ENCODE results near the gene CDYL. TPM values are rescaled to one million over a fixed set of nuclear protein-coding genes. Genes with fewer than 3 reads are reported as not detected.

The CDYL gene
- total RNA-seq, 1 donor, result 48.4 TPM

DNA sequence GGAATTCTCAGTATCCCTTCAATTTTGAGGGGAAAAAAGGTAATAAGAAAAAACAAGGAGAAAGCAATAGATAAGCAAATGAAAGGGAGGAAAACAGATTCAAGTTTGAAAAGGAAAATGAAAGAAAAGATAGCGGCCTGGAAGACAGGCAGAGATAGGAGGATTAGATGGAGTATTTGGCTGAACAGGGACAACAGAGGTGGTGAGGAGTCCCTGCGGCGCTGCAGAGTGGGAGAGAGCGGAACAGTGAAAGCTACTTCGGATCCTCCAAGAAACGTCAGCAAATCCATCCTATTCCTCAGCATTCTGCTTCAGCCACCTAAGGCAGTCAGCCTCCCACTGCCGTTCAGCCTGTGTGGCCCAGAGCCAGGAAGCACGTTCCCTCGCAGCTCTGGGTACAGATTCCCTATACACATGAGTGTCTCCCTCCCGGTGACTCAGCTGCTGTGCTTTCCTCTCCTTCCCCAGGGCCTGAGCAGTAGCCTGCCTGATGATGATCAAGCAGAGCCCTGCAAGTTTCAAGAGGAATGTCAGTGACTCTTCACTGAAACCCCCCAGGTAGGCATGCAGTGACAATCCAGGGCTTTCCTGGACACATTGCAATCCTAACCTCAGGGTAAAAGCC lies 43.4 kb upstream of the CDYL start:
- TF ChIP-seq, protein P1, sequence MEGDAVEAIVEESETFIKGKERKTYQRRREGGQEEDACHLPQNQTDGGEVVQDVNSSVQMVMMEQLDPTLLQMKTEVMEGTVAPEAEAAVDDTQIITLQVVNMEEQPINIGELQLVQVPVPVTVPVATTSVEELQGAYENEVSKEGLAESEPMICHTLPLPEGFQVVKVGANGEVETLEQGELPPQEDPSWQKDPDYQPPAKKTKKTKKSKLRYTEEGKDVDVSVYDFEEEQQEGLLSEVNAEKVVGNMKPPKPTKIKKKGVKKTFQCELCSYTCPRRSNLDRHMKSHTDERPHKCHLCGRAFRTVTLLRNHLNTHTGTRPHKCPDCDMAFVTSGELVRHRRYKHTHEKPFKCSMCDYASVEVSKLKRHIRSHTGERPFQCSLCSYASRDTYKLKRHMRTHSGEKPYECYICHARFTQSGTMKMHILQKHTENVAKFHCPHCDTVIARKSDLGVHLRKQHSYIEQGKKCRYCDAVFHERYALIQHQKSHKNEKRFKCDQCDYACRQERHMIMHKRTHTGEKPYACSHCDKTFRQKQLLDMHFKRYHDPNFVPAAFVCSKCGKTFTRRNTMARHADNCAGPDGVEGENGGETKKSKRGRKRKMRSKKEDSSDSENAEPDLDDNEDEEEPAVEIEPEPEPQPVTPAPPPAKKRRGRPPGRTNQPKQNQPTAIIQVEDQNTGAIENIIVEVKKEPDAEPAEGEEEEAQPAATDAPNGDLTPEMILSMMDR (IDR thresholded peaks at IDR 0.05; ENCODE audit: insufficient read depth, low read length), result no peak
- peak overlapping the region; percentile 56 for H3K4me3 ChIP-seq (ENCODE audit: low read depth, low read length)

DNA sequence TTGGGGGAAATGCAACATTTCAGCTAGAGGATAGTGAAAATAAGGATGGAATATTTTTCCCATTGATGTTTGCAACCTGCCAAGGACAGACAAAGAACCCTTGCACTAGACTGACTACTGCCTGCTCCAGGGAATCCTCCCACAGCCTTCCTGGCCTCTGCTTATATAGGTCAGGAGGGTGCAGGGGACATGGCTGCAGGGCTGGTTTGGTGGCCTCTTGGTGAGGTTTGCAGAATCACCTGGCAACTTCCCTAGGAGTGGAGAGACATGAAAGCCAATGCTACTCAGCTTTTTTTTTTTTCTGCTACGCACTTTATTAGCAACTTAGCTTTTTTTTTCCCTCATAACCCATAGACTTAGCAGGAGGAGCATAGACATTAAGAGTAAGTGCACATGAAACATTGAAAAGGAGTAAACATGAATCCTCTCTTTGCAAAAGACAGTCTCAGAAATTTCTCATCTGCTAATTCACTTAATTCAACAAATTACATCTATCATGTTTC lies 39.8 kb upstream of the CDYL start:
- DNase-seq (ENCODE audit: low read depth), result no peak
- H3K4me3 ChIP-seq (ENCODE audit: low read depth, low read length), result no peak overlapping the region
- TF ChIP-seq, protein P1 (IDR thresholded peaks at IDR 0.05; ENCODE audit: insufficient read depth, low read length), result no peak

More for the DNA sequence above, 43.4 kb upstream of the CDYL start:
- DNase-seq (ENCODE audit: low read depth), result peak; percentile 81

DNA sequence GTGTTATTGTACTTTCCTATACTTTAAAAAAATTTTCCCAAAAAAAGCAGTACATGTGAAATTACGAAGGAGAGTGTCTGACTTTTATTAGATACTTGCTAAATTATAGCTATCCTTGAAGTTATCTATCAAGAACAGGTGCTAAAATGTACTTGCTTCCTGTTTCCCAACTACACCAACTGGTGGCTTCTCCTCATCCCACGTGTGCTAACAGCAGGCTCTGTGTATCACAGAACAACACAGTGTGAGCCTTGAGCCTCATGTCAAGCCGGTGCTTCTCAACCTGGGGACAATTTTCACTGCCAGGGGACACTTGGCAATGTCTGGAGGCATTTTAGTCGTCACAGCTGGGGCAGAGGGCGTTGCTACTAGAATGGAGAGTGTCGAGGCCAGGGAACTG lies 36.2 kb upstream of the CDYL start:
- DNase-seq (ENCODE audit: low read depth), result no peak
- no peak overlapping the region for H3K4me3 ChIP-seq (ENCODE audit: low read depth, low read length)
- TF ChIP-seq, protein P1 (IDR thresholded peaks at IDR 0.05; ENCODE audit: insufficient read depth, low read length), result no peak

DNA sequence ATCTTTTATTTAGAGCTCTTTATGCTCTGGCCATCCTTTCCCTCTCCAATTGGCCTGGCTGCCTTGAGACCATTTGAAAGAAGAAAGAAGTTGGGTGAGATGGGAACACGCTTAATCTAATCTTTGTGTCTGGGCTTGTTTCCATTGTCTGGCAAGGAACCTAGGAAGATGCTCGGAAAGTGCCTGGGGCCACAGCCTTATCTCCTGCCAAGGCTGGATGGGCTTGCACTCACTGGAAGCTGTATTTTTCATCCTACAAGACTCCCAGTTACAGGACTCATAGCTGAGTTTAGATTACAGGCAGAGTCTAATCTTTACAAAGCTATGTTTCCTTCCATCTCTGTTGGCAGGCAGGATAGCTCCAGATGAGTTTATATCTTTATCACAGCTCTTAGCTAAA lies 33.1 kb upstream of the CDYL start:
- TF ChIP-seq, protein P1 (IDR thresholded peaks at IDR 0.05; ENCODE audit: insufficient read depth, low read length), result no peak
- DNase-seq (ENCODE audit: low read depth), result peak; percentile 81
- H3K4me3 ChIP-seq (ENCODE audit: low read depth, low read length), result no peak overlapping the region

DNA sequence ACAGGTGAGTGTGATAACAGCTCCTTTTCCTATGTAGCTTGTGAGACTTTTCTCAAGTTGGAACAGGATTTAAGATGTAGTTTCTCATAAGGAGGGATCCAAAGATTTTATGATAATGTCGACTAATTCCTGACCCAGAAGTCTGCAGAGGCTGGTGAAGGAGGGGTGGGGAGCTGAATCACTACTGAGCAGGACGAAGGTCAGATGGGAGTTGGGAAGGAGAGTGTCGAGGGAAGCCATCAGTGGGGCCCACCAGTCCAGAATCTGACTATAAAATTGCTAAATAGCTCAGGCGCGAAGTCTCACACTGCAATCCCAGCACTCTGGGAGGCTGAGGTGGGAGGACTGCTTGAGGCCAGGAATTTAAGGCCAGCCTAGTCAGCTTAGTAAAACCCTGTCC lies 32.3 kb upstream of the CDYL start:
- no peak for DNase-seq (ENCODE audit: low read depth)
- TF ChIP-seq, protein P1 (IDR thresholded peaks at IDR 0.05; ENCODE audit: insufficient read depth, low read length), result no peak
- no peak overlapping the region for H3K4me3 ChIP-seq (ENCODE audit: low read depth, low read length)

DNA sequence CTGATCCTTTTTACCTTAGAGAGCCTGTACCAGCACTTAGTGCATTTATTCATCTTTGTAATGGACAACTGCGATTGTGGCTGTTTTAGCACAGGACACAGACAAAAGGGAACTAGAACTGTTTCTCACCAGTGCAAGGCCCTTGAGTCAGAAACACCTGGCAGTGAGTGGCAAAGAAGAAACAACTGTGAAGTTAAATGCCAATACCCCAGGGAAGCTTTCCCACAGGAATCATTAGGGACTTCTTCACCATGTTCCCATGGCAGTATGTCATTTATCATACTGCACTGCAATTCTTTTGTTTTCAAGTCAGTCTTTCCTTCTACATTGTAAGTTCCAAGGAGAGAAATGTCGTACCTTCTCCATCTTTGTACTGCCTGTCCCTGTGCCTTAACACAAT lies 28.6 kb upstream of the CDYL start:
- no peak for DNase-seq (ENCODE audit: low read depth)
- TF ChIP-seq, protein P1 (IDR thresholded peaks at IDR 0.05; ENCODE audit: insufficient read depth, low read length), result no peak
- H3K4me3 ChIP-seq (ENCODE audit: low read depth, low read length), result no peak overlapping the region

All from fibroblast of the aortic adventitia (primary cell).